K562 (cell line): Measurements from ENCODE around the gene MAGI2.

ENCODE experiments used
- ATF7 ChIP-seq: fragments of 450-650 bp; IDR thresholded peaks from 2 replicates; pipeline ENCODE4 v1.7.1; 2014; ENCODE audit warnings: mild to moderate bottlenecking, moderate library complexity
- CTBP1 ChIP-seq: fragments of 450-650 bp; IDR thresholded peaks from 2 replicates; pipeline ENCODE4 v1.6.1; 2016; ENCODE audit warnings: borderline replicate concordance
- CTCF ChIP-seq, 3 experiments: IDR thresholded peaks in 2 of 3; conservative IDR thresholded peaks in 1 of 3; 2 replicates each; pipeline ENCODE4 v1.5.1; 2011 to 2012; ENCODE audit warnings: low read length in 3 of 3, mild to moderate bottlenecking in 3 of 3, control low read depth in 2 of 3, improper control_type of control experiment in 1 of 3, inconsistent platforms in 1 of 3, low read depth in 1 of 3, mixed read lengths in 1 of 3, moderate library complexity in 1 of 3; ENCODE audit not compliant: insufficient read depth in 2 of 3
- HMG20B ChIP-seq: fragments of 250-450 bp; sonication (Bioruptor Pico); IDR thresholded peaks from 2 replicates; pipeline ENCODE4 v1.5.0; 2021; ENCODE audit warnings: mild to moderate bottlenecking
- POLR2A ChIP-seq: fragments of 450-650 bp; conservative IDR thresholded peaks from 2 replicates; pipeline ENCODE4 v1.6.1; 2016
- POU5F1 ChIP-seq: fragments of 150-350 bp; IDR thresholded peaks from 2 replicates; pipeline ENCODE4 v1.6.1; 2014; ENCODE audit warnings: borderline replicate concordance, low read length, low read depth, mild to moderate bottlenecking; ENCODE audit not compliant: partially characterized antibody
- PURB ChIP-seq: sonication (generic); formaldehyde crosslinking; IDR thresholded peaks from 2 replicates; pipeline ENCODE4 v1.9.0; 2021; ENCODE audit warnings: low read depth, mild to moderate bottlenecking, missing genetic modification reagents
- TARDBP ChIP-seq: fragments of 450-650 bp; IDR thresholded peaks from 2 replicates; pipeline ENCODE4 v1.6.1; 2016
- YY1 ChIP-seq, 3 experiments: IDR thresholded peaks; 2 replicates each; pipeline ENCODE4 v1.6.1; 2011; ENCODE audit warnings: low read length in 2 of 3, mild to moderate bottlenecking in 2 of 3, moderate library complexity in 2 of 3, borderline replicate concordance in 1 of 3, control low read depth in 1 of 3, low read depth in 1 of 3; ENCODE audit not compliant: insufficient read depth in 3 of 3, insufficient replicate concordance in 2 of 3, control insufficient read depth in 1 of 3, insufficient read length in 1 of 3; ENCODE audit errors: extremely low read depth in 1 of 3
- ZNF644 ChIP-seq: fragments of 200-800 bp; sonication (Bioruptor generic); IDR thresholded peaks from 2 replicates; pipeline ENCODE4 v1.6.1; 2016; ENCODE audit warnings: low read depth, missing genetic modification characterization, missing compliant biosample characterization
- ZNF785 ChIP-seq: fragments of 250-450 bp; sonication (Bioruptor Pico); IDR thresholded peaks from 2 replicates; pipeline ENCODE4 v1.4.0; 2020; ENCODE audit warnings: mild to moderate bottlenecking
- TF ChIP-seq, protein P1 (sequence below): fragments of 450-650 bp; IDR thresholded peaks from 2 replicates; pipeline ENCODE4 v1.6.1; 2016; ENCODE audit warnings: low read depth, mild to moderate bottlenecking, moderate library complexity
- TF ChIP-seq, protein P2 (sequence below), 2 experiments: IDR thresholded peaks; 2 replicates each; pipeline ENCODE4 v1.6.1; 2011; ENCODE audit warnings: borderline replicate concordance in 1 of 2, control low read depth in 1 of 2, low read depth in 1 of 2, low read length in 1 of 2, mild to moderate bottlenecking in 1 of 2, mixed read lengths in 1 of 2, moderate library complexity in 1 of 2; ENCODE audit not compliant: insufficient read depth in 1 of 2, insufficient read length in 1 of 2, poor library complexity in 1 of 2, severe bottlenecking in 1 of 2; ENCODE audit errors: extremely low read depth in 1 of 2

- TF ChIP-seq ZNF785 (CRISPR knock-in tag), result no peak
- TF ChIP-seq TARDBP, result no peak
- TF ChIP-seq, protein P1, sequence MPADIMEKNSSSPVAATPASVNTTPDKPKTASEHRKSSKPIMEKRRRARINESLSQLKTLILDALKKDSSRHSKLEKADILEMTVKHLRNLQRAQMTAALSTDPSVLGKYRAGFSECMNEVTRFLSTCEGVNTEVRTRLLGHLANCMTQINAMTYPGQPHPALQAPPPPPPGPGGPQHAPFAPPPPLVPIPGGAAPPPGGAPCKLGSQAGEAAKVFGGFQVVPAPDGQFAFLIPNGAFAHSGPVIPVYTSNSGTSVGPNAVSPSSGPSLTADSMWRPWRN, result no peak
- TF ChIP-seq, protein P2, sequence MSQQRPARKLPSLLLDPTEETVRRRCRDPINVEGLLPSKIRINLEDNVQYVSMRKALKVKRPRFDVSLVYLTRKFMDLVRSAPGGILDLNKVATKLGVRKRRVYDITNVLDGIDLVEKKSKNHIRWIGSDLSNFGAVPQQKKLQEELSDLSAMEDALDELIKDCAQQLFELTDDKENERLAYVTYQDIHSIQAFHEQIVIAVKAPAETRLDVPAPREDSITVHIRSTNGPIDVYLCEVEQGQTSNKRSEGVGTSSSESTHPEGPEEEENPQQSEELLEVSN (IDR thresholded peaks at IDR 0.05; ENCODE audit: borderline replicate concordance in 1 of 2, extremely low read depth in 1 of 2, insufficient read depth in 1 of 2, insufficient read length in 1 of 2, low read depth in 1 of 2, low read length in 1 of 2, poor library complexity in 1 of 2, severe bottlenecking in 1 of 2), result no peak
- TF ChIP-seq ZNF644, result no peak
- TF ChIP-seq ATF7, result no peak
- no peak for TF ChIP-seq PURB
- TF ChIP-seq CTCF (IDR thresholded peaks at IDR 0.05 in 2 of 3, conservative IDR thresholded peaks at IDR 0.05 in 1 of 3; ENCODE audit: insufficient read depth in 2 of 3, low read depth in 1 of 3, low read length in 3 of 3), result no peak
- TF ChIP-seq HMG20B (CRISPR knock-in tag), result no peak
- no peak for TF ChIP-seq YY1 (IDR thresholded peaks at IDR 0.05; ENCODE audit: borderline replicate concordance in 1 of 3, control insufficient read depth in 1 of 3, extremely low read depth in 1 of 3, insufficient read depth in 3 of 3, insufficient read length in 1 of 3, insufficient replicate concordance in 2 of 3, low read depth in 1 of 3, low read length in 2 of 3)
- TF ChIP-seq CTBP1, result no peak
- TF ChIP-seq POLR2A, result no peak
- no peak for TF ChIP-seq POU5F1
Measured at GRCh38 chr7:78037603-78038002, 1415.9 kb downstream of the MAGI2 start.
